Psoas muscle (tissue), 8 donors: Measurements from ENCODE around the gene PLXNB2. TPM values are rescaled to one million over a fixed set of nuclear protein-coding genes. Genes with fewer than 3 reads are reported as not detected.
A peak's percentile ranks its signal among the peaks of the same experiment; 100 is the strongest.

Experiments
- ATAC-seq, 4 donors: fragments of 200-7000 bp; cut with Tn5 transposase; one replicate each; pipeline ENCODE4 v1.9.1; 2020; ENCODE audit warnings: moderate library complexity in 3 of 4, mild to moderate bottlenecking in 2 of 4
- DNase-seq, 2 donors: peaks; one replicate each; pipeline ENCODE4 v3.0.0-alpha.2; 2020
- H3K27ac ChIP-seq: fragments of 200-600 bp; one replicate; pipeline ENCODE4 v1.8.0; 2022
- H3K27me3 ChIP-seq, 3 donors: fragments of 200-600 bp in 1 of 3; one replicate each; pipeline versions ENCODE4 v1.6.1 to v1.8.0; 2013 to 2022; ENCODE audit warnings: low read length in 2 of 3, mild to moderate bottlenecking in 2 of 3, moderate library complexity in 1 of 3; ENCODE audit not compliant: insufficient read depth in 3 of 3
- H3K36me3 ChIP-seq, 2 donors: fragments of 200-600 bp in 1 of 2; one replicate each; pipeline versions ENCODE4 v1.6.1 to v1.8.0; 2013 to 2022; ENCODE audit warnings: low read depth in 1 of 2, mild to moderate bottlenecking in 1 of 2, moderate library complexity in 1 of 2; ENCODE audit not compliant: insufficient read depth in 1 of 2
- H3K4me1 ChIP-seq: fragments of 200-600 bp; one replicate; pipeline ENCODE4 v1.8.0; 2022
- H3K4me3 ChIP-seq: fragments of 200-600 bp; one replicate; pipeline ENCODE4 v1.8.0; 2022; ENCODE audit warnings: mild to moderate bottlenecking
- H3K9me3 ChIP-seq: fragments of 200-600 bp; one replicate; pipeline ENCODE4 v1.8.0; 2022
- CTCF ChIP-seq: fragments of 200-600 bp; IDR thresholded peaks from one replicate; pipeline ENCODE4 v1.8.0; 2022; ENCODE audit warnings: antibody characterized with exemption
- WGBS, 3 donors: extraction: QIAGEN DNeasy Blood & Tissue Kit; methylation state at CpG; one replicate each; pipeline versions ENCODE4 v1.1.6 to v1.1.7; 2013; 5-methylcytosine and 5-hydroxymethylcytosine counted together
- intact Hi-C, 2 donors: fragments of 100-400 bp; cut with DNase I; formaldehyde crosslinking; loops; one replicate each; pipeline versions ENCODE4 v1.11.0 to v1.14.2; 2022
- polyA plus RNA-seq, 3 donors: library from polyadenylated mRNA; stranded (reverse); fragments of 200-250 nt; gene quantifications; one replicate each; pipeline ENCODE4 v1.2.3, GENCODE V29; 2013
- total RNA-seq, 4 donors: library from RNA; stranded (reverse); fragmentation: NEBNext Ultra II Directional in 2 of 4; extraction: Animal tissue kit (Norgen Biotek cat#: 25700) in 2 of 4; gene quantifications; one replicate each; pipeline versions ENCODE4 v1.2.1 to v1.2.4, GENCODE V29; 2021 to 2023
- donor health status: healthy with polysubstance abuse.
- donor health status: DM: no; HTN: no; CAD: no; lungs with moderate emphysema.
- donor health status: Bipolar disorder and iron deficiency.
- donor health status: healthy.
- donor health status: DM: yes; HTN: yes; CAD: no.
- donor health status: DM: no; HTN: no; CAD: no.
- donor health status: DM: no; HTN: no; CAD: no.
- donor health status: DM: yes; HTN: yes; CAD: no.

Gene PLXNB2
- total and polyA plus RNA-seq, 7 donors = 3.9 to 43.7 (median 13.6) TPM

- no peak for DNase-seq
- Histone ChIP-seq H3K4me1 (peaks cover 27% of the 10 kb centered on the region), H3K9me3 (no peaks in the 10 kb centered on the region), H3K36me3 (no peaks in the 10 kb centered on the region), H3K4me3 (no peak overlapping the region), H3K27ac (no peak overlapping the region), H3K27me3 (peaks cover 0 to 5% (median 0%) of the 10 kb centered on the region in 3 donors)
- 73 to 92% (median 87%) methylated on average over 3 to 4 of the region's 4 CpGs for WGBS, 3 donors
- intact Hi-C loops = no loop called here
- no peak for TF ChIP-seq CTCF
- no peak for ATAC-seq
Measured at GRCh38 chr22:50298266-50298637, 9.2 kb downstream of the PLXNB2 start.

- no peak for TF ChIP-seq CTCF
- Histone ChIP-seq H3K27me3 (peaks cover 0 to 5% (median 0%) of the 10 kb centered on the region in 3 donors), H3K4me1 (peaks cover 24% of the 10 kb centered on the region), H3K9me3 (no peaks in the 10 kb centered on the region), H3K4me3 (no peak overlapping the region), H3K36me3 (no peaks in the 10 kb centered on the region), H3K27ac (no peak overlapping the region)
- DNase-seq (no peak), ATAC-seq (no peak)
- WGBS, 3 donors = 85 to 94% (median 87%) methylated on average over 18 to 20 of the region's 20 CpGs
- intact Hi-C loops = no loop called here
Measured at GRCh38 chr22:50297510-50298265, 9.8 kb downstream of the PLXNB2 start.

GRCh38 chr22:50296658-50297490, 10.6 kb downstream of the PLXNB2 start:
- Histone ChIP-seq H3K9me3 (no peaks in the 10 kb centered on the region), H3K36me3 (no peaks in the 10 kb centered on the region), H3K4me3 (no peak overlapping the region), H3K27me3 (peaks cover 0 to 5% (median 0%) of the 10 kb centered on the region in 3 donors), H3K27ac (no peak overlapping the region), H3K4me1 (peaks cover 15% of the 10 kb centered on the region)
- ATAC-seq (no peak), DNase-seq (no peak)
- 55 to 75% (median 62%) methylated on average over 23 to 29 of the region's 29 CpGs for WGBS, 3 donors
- intact Hi-C loops = no loop called here
- no peak for TF ChIP-seq CTCF

GRCh38 chr22:50294319-50294656, 13.2 kb downstream of the PLXNB2 start:
- TF ChIP-seq CTCF = no peak
- ATAC-seq = no peak
- WGBS, 3 donors = 47 to 61% (median 52%) methylated on average over 5 of the region's 5 CpGs
- Histone ChIP-seq H3K36me3 (peaks cover 0 to 9% of the 10 kb centered on the region in 2 donors), H3K27ac (peak overlapping the region; percentile 63), H3K9me3 (no peaks in the 10 kb centered on the region), H3K27me3 (peaks cover 0 to 1% (median 0%) of the 10 kb centered on the region in 3 donors), H3K4me1 (peaks cover 9% of the 10 kb centered on the region), H3K4me3 (peak overlapping the region; percentile 38)
- intact Hi-C loops = no loop called here
- no peak for DNase-seq
